ENCODE results near the gene SAXO2. TPM values are rescaled to one million over a fixed set of nuclear protein-coding genes. Genes with fewer than 3 reads are reported as not detected.
"Not testable (repeated sequence)": the region's sequence is repeated elsewhere in the genome, so short reads cannot be mapped to it uniquely, and the experiment has no call there.

The SAXO2 gene
- total and polyA plus RNA-seq, 8 donors, result 0.88 to 7.1 (median 1.7) TPM

GRCh38 chr15:82312586-82313349 lies 50.1 kb downstream of the SAXO2 start:
- FAIRE-seq (no peak), ATAC-seq (no peak), DNase-seq (no peak)
- intact Hi-C loops (cut with DNase I), result no loop called here
- no peak overlapping the region for H3K4me3 ChIP-seq
- TF ChIP-seq, protein P1, sequence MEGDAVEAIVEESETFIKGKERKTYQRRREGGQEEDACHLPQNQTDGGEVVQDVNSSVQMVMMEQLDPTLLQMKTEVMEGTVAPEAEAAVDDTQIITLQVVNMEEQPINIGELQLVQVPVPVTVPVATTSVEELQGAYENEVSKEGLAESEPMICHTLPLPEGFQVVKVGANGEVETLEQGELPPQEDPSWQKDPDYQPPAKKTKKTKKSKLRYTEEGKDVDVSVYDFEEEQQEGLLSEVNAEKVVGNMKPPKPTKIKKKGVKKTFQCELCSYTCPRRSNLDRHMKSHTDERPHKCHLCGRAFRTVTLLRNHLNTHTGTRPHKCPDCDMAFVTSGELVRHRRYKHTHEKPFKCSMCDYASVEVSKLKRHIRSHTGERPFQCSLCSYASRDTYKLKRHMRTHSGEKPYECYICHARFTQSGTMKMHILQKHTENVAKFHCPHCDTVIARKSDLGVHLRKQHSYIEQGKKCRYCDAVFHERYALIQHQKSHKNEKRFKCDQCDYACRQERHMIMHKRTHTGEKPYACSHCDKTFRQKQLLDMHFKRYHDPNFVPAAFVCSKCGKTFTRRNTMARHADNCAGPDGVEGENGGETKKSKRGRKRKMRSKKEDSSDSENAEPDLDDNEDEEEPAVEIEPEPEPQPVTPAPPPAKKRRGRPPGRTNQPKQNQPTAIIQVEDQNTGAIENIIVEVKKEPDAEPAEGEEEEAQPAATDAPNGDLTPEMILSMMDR (IDR thresholded peaks at IDR 0.05), result no peak
- H3K36me3 ChIP-seq, result no peaks in the 10 kb centered on the region
- H3K9me3 ChIP-seq, result no peaks in the 10 kb centered on the region
- H3K4me1 ChIP-seq, result no peaks in the 10 kb centered on the region
- WGBS, 2 donors, result 63 to 78% methylated on average over 8 of the region's 8 CpGs
- H3K27me3 ChIP-seq, result no peaks in the 10 kb centered on the region
- no peak overlapping the region for H3K27ac ChIP-seq

- Histone ChIP-seq H3K4me1 (no peaks in the 10 kb centered on the region), H3K27me3 (no peaks in the 10 kb centered on the region), H3K36me3 (no peaks in the 10 kb centered on the region), H3K9me3 (no peaks in the 10 kb centered on the region), H3K27ac (no peak overlapping the region), H3K4me3 (no peak overlapping the region)
- ATAC-seq (no peak), DNase-seq (no peak), FAIRE-seq (no peak)
- intact Hi-C loops (cut with DNase I), result no loop called here
- WGBS, 2 donors, result 89 to 94% methylated on average over 2 of the region's 2 CpGs
- TF ChIP-seq, protein P1 (IDR thresholded peaks at IDR 0.05), result no peak
Observed at GRCh38 chr15:82313446-82313845, 50.8 kb downstream of the SAXO2 start.

DNA sequence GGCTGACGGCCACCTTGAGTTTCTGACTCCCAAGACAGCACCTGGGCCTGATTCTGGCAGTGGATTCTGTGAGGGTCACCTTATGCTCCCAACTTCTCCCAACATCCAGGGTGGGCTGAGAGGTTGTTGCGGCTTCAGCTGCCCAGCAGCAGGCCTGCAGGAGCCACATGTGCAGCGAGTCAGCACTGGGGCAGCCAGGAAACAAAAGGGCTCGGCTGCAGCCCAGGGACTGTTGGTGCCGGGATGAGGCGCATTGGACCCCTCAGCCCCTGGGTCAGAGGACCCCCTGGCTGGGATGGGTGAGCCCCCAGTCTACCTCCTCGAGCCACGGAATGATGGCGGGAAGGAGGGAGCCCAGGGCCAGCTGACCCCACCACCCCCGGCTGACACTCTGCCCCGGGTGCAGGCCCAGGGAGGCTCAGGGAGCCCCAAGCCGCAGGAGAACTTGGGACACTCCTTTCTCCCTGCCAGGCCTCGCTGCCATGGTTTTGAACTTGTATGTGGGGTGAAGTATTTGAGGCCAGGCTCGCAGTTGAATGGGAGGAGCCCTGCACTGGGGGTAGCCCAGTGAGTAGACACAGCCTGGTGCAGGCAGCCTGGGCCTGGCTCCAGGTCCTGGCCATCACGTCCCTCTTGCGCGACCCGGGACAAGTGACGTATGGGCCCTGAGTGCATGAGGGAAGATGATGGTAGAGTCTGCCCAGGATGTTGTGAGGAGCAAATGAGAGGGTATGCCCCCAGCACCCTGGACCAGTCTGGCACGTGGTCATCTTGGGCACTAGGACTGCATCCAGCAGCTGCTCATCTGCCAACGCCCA lies 51.5 kb downstream of the SAXO2 start:
- intact Hi-C loops (cut with DNase I); H3K27ac ChIP-seq; ATAC-seq; H3K4me1 ChIP-seq; FAIRE-seq; H3K4me3 ChIP-seq; DNase-seq; H3K9me3 ChIP-seq; H3K27me3 ChIP-seq; H3K36me3 ChIP-seq: not testable (repeated sequence)
- WGBS, 2 donors, result 80 to 86% methylated on average over 21 of the region's 21 CpGs

- intact Hi-C loops (cut with DNase I), result no loop called here
- TF ChIP-seq, protein P1 (IDR thresholded peaks at IDR 0.05), result no peak
- Histone ChIP-seq H3K4me1 (no peaks in the 10 kb centered on the region), H3K27me3 (no peaks in the 10 kb centered on the region), H3K9me3 (no peaks in the 10 kb centered on the region), H3K4me3 (no peak overlapping the region), H3K27ac (no peak overlapping the region), H3K36me3 (no peaks in the 10 kb centered on the region)
- 71 to 79% methylated on average over 9 of the region's 9 CpGs for WGBS, 2 donors
- DNase-seq (no peak), ATAC-seq (no peak), FAIRE-seq (no peak)
Observed at GRCh38 chr15:82314769-82315518, 52.3 kb downstream of the SAXO2 start.

DNA sequence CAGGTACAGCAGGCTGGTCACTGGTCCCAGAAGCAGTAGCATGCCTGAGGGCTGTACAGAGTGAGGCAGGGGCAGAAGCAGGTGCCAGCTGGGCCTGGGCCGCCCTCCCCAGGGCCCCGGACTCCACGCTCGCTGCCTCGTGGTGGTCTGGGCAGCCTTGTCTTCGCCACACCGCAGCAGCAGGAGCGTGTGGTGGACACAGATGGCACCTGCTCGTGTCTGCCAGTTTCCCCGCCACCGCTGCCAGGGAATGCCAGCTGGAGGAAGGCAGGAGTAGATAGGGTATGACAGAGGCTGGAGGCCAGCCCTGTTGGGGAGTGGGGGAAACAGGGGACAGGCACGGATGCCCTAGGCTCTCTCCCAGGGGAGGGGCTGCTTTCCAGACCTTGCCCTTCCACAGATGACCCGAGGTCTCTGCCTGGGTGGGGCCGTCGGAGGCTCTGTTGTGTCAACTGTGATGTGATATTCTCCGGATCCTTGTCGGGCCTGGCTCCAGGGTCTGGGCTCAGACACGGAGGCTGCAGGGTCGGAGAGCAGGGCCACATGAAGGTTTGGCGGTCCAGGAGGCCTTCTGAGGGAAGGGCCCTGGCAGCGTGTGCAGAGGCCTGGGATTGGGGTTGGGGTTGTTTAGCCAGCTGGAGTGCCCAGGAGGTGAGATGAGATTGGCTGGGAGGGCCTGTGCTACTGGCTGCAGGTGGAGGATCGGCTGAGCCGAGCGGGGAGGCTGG lies 53.1 kb downstream of the SAXO2 start:
- TF ChIP-seq, protein P1 (IDR thresholded peaks at IDR 0.05), result no peak
- WGBS, 2 donors, result 72 to 83% methylated on average over 24 of the region's 24 CpGs
- Histone ChIP-seq H3K4me1 (no peaks in the 10 kb centered on the region), H3K36me3 (no peaks in the 10 kb centered on the region), H3K27ac (no peak overlapping the region), H3K9me3 (no peaks in the 10 kb centered on the region), H3K27me3 (no peaks in the 10 kb centered on the region), H3K4me3 (no peak overlapping the region)
- ATAC-seq, result no peak
- DNase-seq, result no peak
- intact Hi-C loops (cut with DNase I), result no loop called here
- FAIRE-seq, result no peak

GRCh38 chr15:82316247-82317090 lies 53.9 kb downstream of the SAXO2 start:
- ATAC-seq; H3K27me3 ChIP-seq; H3K27ac ChIP-seq; FAIRE-seq; DNase-seq; H3K9me3 ChIP-seq; H3K4me1 ChIP-seq; H3K4me3 ChIP-seq; H3K36me3 ChIP-seq; intact Hi-C loops (cut with DNase I): not testable (repeated sequence)
- WGBS, 2 donors, result 85 to 89% methylated on average over 23 of the region's 23 CpGs

Data from pancreas (tissue), 10 donors.